Measurements from ENCODE around the gene HIPK3.

The HIPK3 gene

GRCh38 chr11:33399421-33399820 is 142.2 kb downstream of the HIPK3 start:
- DNase-seq: no peak

- DNase-seq: no peak
These were observed 144.9 kb downstream of the HIPK3 start for GRCh38 chr11:33402066-33402465.

GRCh38 chr11:33403344-33403743 is 146.2 kb downstream of the HIPK3 start:
- no peak for DNase-seq

GRCh38 chr11:33405834-33406602 is 148.8 kb downstream of the HIPK3 start:
- DNase-seq: no peak

Data from islet precursor cell (in vitro differentiated cells).